Measurements from ENCODE around the gene CDCP1.

Gene CDCP1

GRCh38 chr3:45127130-45127822 is 18.9 kb downstream of the CDCP1 start:
- Histone ChIP-seq H3K4me2 (ENCODE audit: low read depth, low read length) (no peak overlapping the region), H3K9me3 (replicated peaks; ENCODE audit: insufficient read depth, low read length) (no peaks in the 10 kb centered on the region), H3K36me3 (replicated peaks; ENCODE audit: insufficient read depth, low read length) (no peaks in the 10 kb centered on the region), H3K4me3 (ENCODE audit: low read length) (no peak overlapping the region), H3K79me2 (ENCODE audit: low read length) (no peaks in the 10 kb centered on the region), H3K9ac (ENCODE audit: low read length) (no peak overlapping the region), H3K27ac (ENCODE audit: low read length) (no peak overlapping the region), H2AFZ (ENCODE audit: low read length) (no peak overlapping the region), H3F3A (ENCODE audit: insufficient read depth, low read length) (no peaks in the 10 kb centered on the region), H3K4me1 (ENCODE audit: low read length) (0 out of 2 replicates have a peak, but pooled peaks cover 12% of the 10 kb centered on the region), H3K27me3 (replicated peaks; ENCODE audit: insufficient read depth, low read length) (no peaks in the 10 kb centered on the region), H4K20me1 (ENCODE audit: insufficient read depth, low read length) (no peaks in the 10 kb centered on the region), H3K9me2 (replicated peaks; ENCODE audit: insufficient read depth, low read length) (no peaks in the 10 kb centered on the region)
- no peak for TF ChIP-seq EZH2 (optimal IDR thresholded peaks at IDR 0.05; ENCODE audit: low read depth, low read length)
- no peak for TF ChIP-seq CTCF (IDR thresholded peaks at IDR 0.05; ENCODE audit: low read length)
- no peak for TF ChIP-seq EZH2phosphoT487 (IDR thresholded peaks at IDR 0.05; ENCODE audit: low read length)
- no peak for DNase-seq

GRCh38 chr3:45126730-45127129 is 19.4 kb downstream of the CDCP1 start:
- Histone ChIP-seq H3F3A (ENCODE audit: insufficient read depth, low read length) (no peaks in the 10 kb centered on the region), H4K20me1 (ENCODE audit: insufficient read depth, low read length) (no peaks in the 10 kb centered on the region), H3K4me2 (ENCODE audit: low read depth, low read length) (no peak overlapping the region), H2AFZ (ENCODE audit: low read length) (no peak overlapping the region), H3K9ac (ENCODE audit: low read length) (no peak overlapping the region), H3K79me2 (ENCODE audit: low read length) (no peaks in the 10 kb centered on the region), H3K27ac (ENCODE audit: low read length) (no peak overlapping the region), H3K4me1 (ENCODE audit: low read length) (0 out of 2 replicates have a peak, but pooled peaks cover 12% of the 10 kb centered on the region), H3K4me3 (ENCODE audit: low read length) (no peak overlapping the region), H3K9me2 (replicated peaks; ENCODE audit: insufficient read depth, low read length) (no peaks in the 10 kb centered on the region), H3K36me3 (replicated peaks; ENCODE audit: insufficient read depth, low read length) (no peaks in the 10 kb centered on the region), H3K27me3 (replicated peaks; ENCODE audit: insufficient read depth, low read length) (no peaks in the 10 kb centered on the region), H3K9me3 (replicated peaks; ENCODE audit: insufficient read depth, low read length) (no peaks in the 10 kb centered on the region)
- TF ChIP-seq CTCF (IDR thresholded peaks at IDR 0.05; ENCODE audit: low read length) (no peak), EZH2phosphoT487 (IDR thresholded peaks at IDR 0.05; ENCODE audit: low read length) (no peak)
- DNase-seq, result no peak

GRCh38 chr3:45125550-45126026 is 20.6 kb downstream of the CDCP1 start:
- Histone ChIP-seq H4K20me1 (ENCODE audit: insufficient read depth, low read length) (no peaks in the 10 kb centered on the region), H3K27me3 (replicated peaks; ENCODE audit: insufficient read depth, low read length) (no peaks in the 10 kb centered on the region), H3K9ac (ENCODE audit: low read length) (no peak overlapping the region), H3K4me1 (ENCODE audit: low read length) (0 out of 2 replicates have a peak, but pooled peaks cover 12% of the 10 kb centered on the region), H2AFZ (ENCODE audit: low read length) (no peak overlapping the region), H3K79me2 (ENCODE audit: low read length) (no peaks in the 10 kb centered on the region), H3K9me3 (replicated peaks; ENCODE audit: insufficient read depth, low read length) (no peaks in the 10 kb centered on the region), H3K9me2 (replicated peaks; ENCODE audit: insufficient read depth, low read length) (no peaks in the 10 kb centered on the region), H3K27ac (ENCODE audit: low read length) (no peak overlapping the region), H3F3A (ENCODE audit: insufficient read depth, low read length) (no peaks in the 10 kb centered on the region), H3K36me3 (replicated peaks; ENCODE audit: insufficient read depth, low read length) (no peaks in the 10 kb centered on the region), H3K4me2 (ENCODE audit: low read depth, low read length) (no peak overlapping the region), H3K4me3 (ENCODE audit: low read length) (no peak overlapping the region)
- DNase-seq, result peak; percentile 44
- TF ChIP-seq CTCF (IDR thresholded peaks at IDR 0.05; ENCODE audit: low read length), result no peak
- no peak for TF ChIP-seq EZH2phosphoT487 (IDR thresholded peaks at IDR 0.05; ENCODE audit: low read length)
- TF ChIP-seq EZH2 (optimal IDR thresholded peaks at IDR 0.05; ENCODE audit: low read depth, low read length), result no peak

Data from MM.1S (cell line).